OCI-M2 (cell line): ENCODE measurements around the gene PDE6C.

Experiments used
- DNase-seq: peaks from one replicate; lab custom pipeline; 2025; ENCODE audit not compliant: unreplicated experiment; lab: John Stamatoyannopoulos, UW

Gene PDE6C

GRCh38 chr10:93593749-93594148 lies 18.6 kb upstream of the PDE6C start:
- DNase-seq: no peak

DNA sequence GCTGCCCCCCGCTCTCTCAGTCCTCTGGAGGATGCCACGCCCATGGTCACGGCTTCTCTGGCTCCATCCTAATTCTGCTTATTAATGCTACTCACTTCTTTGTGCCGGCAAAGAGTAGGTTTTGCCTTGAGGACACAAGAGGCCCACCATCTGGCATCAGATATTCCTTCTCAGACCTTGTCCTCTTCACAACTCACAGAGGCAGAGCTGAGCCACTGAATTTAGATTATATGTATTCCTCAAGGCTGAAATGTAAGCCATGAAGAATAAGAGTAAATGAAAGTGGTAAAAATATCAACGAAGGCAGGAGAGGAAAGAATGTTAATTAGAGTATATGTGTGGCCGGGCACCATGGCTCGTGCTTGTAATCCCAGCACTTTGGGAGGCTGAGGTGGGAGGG lies 17.8 kb upstream of the PDE6C start:
- DNase-seq: no peak

DNA sequence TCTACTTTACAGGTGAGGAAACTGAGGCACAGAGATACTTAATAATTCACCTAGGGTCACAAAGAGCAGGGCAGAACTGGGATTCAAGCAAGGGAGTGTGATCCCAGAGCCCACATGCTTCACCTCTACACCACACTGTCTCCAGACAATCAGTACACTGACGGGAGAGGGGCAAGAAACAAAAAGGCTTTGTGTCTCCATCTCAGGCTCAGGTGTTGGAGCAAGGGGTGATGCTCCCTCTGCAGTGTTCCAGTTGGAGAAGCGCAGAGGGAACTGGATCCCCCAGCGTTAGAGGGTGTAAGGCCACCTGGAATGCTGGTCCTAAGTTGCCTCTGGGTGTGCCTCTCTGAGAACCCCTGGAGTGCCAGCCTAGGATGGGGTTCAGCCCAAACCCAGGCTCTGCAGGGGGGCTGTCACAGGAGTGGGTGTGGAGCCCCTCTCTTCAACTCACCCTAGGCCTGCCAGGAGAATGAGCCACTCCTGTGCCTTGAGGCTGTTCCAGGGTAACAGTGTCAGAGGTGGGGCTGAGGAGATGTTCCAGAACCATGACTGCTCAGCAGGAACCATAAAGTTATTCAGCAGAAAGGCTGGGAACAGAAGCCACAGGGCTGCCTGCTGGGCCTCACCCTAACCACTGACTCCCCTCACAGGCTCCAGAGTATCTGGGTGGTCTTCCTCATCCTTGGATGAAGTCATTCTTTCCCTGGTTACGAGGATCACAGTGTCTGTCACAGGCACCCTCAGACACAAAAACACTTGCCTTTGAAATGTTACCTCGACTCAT lies 16.8 kb upstream of the PDE6C start:
- no peak for DNase-seq

- DNase-seq: no peak
Observed at GRCh38 chr10:93596539-93596938, 15.8 kb upstream of the PDE6C start.

GRCh38 chr10:93597075-93597599 lies 15.2 kb upstream of the PDE6C start:
- DNase-seq: no peak

DNA sequence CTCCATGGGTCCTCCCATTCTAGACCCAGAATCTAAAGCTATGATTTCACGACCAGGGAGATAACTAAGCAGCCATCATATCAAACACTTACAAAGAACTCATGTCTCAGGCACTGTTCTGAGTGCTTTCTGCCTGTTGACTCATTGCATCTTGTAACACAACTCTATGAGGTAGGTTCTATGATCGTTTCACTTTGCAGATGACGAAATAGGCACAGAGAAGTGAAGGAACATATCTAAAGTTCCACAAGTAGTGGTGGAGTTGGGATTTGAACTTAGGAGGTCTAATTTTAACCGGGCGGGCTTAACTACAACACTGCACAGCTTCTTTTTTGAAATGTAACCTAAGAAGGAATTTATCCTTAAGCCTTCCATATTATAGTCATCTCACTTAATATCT lies 14.2 kb upstream of the PDE6C start:
- DNase-seq: no peak

- DNase-seq: no peak
Observed at GRCh38 chr10:93599335-93599734, 13.0 kb upstream of the PDE6C start.

DNA sequence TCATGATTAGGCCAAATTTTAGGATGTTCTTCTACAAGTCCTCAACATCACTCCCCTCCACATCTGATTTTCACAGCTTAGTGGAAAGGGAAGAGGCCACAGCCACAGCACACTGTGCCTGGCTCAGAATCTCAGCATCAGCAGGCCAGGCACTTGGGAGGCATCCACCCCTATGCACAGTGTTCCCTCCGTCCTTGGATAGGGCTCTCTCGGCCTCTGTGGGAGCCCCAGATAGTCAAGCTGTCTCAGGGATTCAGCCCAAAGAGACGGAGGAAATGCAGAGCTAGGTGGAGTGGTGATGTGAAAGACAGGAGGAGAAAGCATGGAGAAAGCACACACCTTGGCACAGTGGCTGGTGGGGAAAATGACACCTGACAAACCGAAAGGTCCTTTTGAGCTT lies 12.6 kb upstream of the PDE6C start:
- no peak for DNase-seq

- no peak for DNase-seq
Observed at GRCh38 chr10:93600446-93601145, 11.7 kb upstream of the PDE6C start.

GRCh38 chr10:93601146-93601773 lies 11.1 kb upstream of the PDE6C start, which contains the start of gene RBP4:
Gene RBP4, minus strand, starts transcription at chr10:93601235. Its CDS starts 207 bp downstream, at chr10:93601028.
- DNase-seq: no peak

DNA sequence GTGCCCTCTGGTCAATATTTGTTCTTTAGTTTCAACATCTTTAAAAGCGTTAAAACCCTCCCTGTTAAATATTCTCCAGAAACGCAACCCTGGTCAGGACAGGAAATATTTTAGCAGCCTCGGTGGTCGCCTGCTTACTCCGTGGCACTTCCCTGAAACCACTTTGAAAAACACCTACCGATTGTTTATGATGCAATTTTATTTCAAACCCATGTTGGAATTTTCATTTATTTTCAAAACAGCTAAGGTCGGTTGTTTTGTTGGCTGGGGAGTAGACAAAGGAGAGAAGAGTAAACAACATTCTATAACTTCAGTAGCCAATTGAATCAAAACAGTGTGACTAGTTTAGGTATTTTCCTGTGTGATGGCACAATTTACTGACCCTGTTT lies 10.6 kb upstream of the PDE6C start:
- DNase-seq: no peak

- no peak for DNase-seq
Observed at GRCh38 chr10:93603023-93603422, 9.3 kb upstream of the PDE6C start.

DNA sequence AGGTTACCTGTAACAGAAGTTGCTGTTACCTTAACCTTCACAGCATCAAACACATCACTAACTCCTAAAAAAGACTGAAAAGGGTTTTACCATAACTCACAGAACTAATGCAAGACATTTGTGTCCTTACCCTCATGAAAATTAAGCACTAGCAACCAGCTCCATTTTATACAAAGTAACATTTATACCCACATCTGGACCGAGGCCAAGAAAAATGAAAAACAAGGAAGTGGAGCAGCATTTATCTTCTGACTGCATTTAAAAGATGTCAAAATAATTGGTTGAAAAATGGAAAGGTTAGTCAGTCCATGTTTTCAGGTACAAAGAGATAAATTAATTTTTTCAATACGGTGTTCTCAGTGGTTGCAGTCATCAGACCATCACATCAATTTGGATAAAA lies 8.2 kb upstream of the PDE6C start:
- no peak for DNase-seq

- no peak for DNase-seq
Observed at GRCh38 chr10:93608421-93608820, 3.9 kb upstream of the PDE6C start.

GRCh38 chr10:93613126-93613525 lies 789 bp downstream of the PDE6C start:
- no peak for DNase-seq

DNA sequence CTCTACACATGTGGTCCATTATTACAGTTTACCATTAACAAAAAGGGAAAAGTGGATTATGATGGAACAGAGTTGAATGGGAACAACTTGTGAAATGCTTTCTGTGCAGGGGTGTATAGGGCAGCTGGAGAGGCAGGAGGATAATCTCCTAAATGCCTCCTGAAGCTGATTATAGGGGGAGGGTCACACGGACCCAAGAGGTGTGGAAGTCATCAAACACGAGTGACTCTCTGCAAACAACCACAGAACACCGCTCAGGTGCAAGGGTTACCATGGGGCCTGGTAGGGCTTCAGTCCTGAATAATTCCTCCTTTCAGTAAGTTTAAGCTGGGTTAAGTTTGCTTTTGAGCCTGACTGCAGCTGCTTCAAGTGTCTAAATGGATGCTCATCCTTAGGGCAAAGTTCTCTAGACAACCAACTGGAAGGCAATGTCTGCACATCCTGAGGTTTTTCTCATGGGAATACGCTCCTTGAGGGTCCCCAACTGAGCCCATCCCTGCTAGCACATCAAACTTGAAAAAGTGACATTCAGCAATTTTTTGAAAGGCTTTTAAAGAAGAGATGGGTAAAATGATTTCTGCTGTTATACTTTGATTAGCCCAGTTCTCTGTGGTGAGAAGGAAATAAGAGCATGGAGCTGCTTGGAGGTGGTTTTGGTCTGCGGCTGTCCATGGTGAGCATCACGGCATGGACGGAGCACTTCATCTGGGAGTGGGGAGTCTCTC lies 1.9 kb downstream of the PDE6C start:
- DNase-seq: no peak

DNA sequence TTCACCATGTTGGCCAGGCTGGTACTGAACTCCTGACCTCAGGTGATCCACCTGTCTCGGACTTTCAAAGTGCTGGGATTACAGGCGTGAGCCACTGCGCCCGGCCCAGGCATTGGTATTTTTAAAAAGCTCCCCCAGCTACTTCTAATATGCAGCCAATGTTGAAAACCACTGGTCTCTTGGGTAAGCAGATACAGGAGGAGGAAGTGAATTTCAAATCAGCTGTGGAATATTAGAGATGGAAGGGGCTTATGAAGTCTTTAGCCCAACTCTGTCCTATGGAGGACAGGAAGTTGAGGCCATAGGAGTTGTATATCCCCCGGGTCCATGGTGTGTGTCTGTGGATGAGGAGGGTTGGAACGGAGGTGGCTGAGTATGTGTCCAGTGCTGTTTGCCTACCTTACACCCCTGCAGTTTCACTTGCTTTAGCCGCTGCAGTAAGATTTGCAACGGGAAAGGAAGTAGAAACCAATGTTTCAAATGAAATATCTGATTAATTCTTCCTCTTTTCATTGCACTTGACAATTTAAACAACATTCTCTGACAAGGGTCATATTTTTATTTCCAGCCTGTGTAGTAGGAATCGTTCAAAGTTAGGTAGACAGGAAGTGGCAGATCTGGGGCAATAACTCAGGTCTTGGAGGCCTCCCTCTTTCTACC lies 3.4 kb downstream of the PDE6C start:
- no peak for DNase-seq

GRCh38 chr10:93620925-93621324 lies 8.6 kb downstream of the PDE6C start:
- no peak for DNase-seq

DNA sequence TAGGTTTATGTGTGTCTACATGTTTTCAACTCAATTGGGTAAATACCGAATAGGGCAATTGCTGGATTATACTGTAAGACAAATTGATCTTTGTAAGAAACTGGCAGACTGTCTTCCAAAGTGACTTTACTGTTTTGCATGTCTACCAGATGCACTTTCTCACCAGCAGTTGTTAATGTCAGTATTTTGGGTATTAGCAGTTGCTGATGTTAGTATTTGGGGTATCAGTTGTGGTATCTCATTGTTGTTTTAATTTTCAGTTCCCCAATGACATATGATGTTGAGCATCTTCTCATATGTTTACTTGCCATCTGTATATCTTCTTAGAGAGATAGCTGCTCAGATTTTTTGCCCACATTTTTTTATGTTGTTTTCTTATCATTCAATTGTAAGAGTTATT lies 10.6 kb downstream of the PDE6C start:
- DNase-seq: no peak

DNA sequence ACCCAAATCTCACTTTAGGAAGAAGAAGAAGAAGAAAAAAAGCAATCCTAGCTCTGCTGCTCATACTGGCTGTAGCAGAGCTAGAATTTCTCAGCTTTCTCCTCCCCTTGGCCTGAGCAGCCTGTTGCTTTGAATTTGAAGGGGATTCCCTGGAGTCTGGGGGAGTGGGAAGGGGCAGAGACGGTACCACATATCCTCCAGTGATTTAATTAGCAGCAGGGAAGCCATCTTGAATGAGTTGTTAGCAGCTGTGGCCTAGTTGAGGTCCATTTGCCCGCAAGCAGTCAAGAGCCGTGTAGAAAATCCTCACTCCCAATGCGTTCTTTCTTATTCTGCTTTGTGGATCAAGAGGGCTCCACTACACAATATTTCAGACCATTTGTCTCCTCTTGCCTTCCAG lies 16.5 kb downstream of the PDE6C start:
- no peak for DNase-seq
